Endothelial cell of umbilical vein (primary cell): ENCODE measurements around the gene ARHGEF7.

ENCODE experiments used
- CTCF ChIP-seq, 2 donors: IDR thresholded peaks; 1 replicate in 1 of 2; 2 replicates in 1 of 2; pipeline ENCODE4 v1.5.1; 2011; ENCODE audit warnings: low read length in 2 of 2, mild to moderate bottlenecking in 2 of 2, moderate library complexity in 2 of 2, control low read depth in 1 of 2, inconsistent platforms in 1 of 2, low read depth in 1 of 2; ENCODE audit not compliant: insufficient read depth in 1 of 2; ENCODE audit errors: extremely low read depth in 1 of 2
- EZH2 ChIP-seq: IDR thresholded peaks from 2 replicates; pipeline ENCODE4 v1.6.1; 2012; ENCODE audit warnings: borderline replicate concordance, low read depth, mild to moderate bottlenecking, moderate library complexity, low read length, inconsistent platforms; ENCODE audit not compliant: severe bottlenecking
- MAX ChIP-seq: IDR thresholded peaks from 2 replicates; pipeline ENCODE4 v1.6.1; 2011; ENCODE audit not compliant: insufficient read depth, insufficient read length
- POLR2A ChIP-seq: IDR thresholded peaks from 2 replicates; pipeline ENCODE4 v1.6.1; 2012; ENCODE audit warnings: low read depth, mild to moderate bottlenecking, control low read depth, low read length
- POLR2AphosphoS5 ChIP-seq: IDR thresholded peaks from 2 replicates; pipeline ENCODE4 v1.6.1; 2012; ENCODE audit warnings: low read depth, mild to moderate bottlenecking, control low read depth, low read length, moderate library complexity; ENCODE audit not compliant: insufficient read depth

GRCh38 chr13:111202745-111203144 is 87.6 kb downstream of the ARHGEF7 start:
- TF ChIP-seq MAX (no peak), CTCF (IDR thresholded peaks at IDR 0.05; ENCODE audit: extremely low read depth in 1 of 2, insufficient read depth in 1 of 2, low read depth in 1 of 2, low read length in 2 of 2) (no peak), EZH2 (no peak), POLR2A (peak; percentile 80), POLR2AphosphoS5 (peak; percentile 20)
